ENCODE measurements around the gene HSPB9.
A peak's percentile ranks its signal among the peaks of the same experiment; 100 is the strongest.

The HSPB9 gene

GRCh38 chr17:42122371-42123303 lies at the start of gene HSPB9:
TSS of gene HSPB9 (plus strand) at chr17:42122804. CDS start at chr17:42122851, 47 bp downstream.
- no peak for DNase-seq

GRCh38 chr17:42075789-42076188 lies 46.8 kb upstream of the HSPB9 start:
- no peak for DNase-seq

GRCh38 chr17:42076797-42077559 lies 45.6 kb upstream of the HSPB9 start:
- no peak for DNase-seq

GRCh38 chr17:42077755-42078154 lies 44.8 kb upstream of the HSPB9 start:
- no peak for DNase-seq

GRCh38 chr17:42078396-42079043 lies 44.1 kb upstream of the HSPB9 start:
- DNase-seq, result no peak

GRCh38 chr17:42079541-42079940 lies 43.1 kb upstream of the HSPB9 start:
- DNase-seq, result no peak

- DNase-seq, result no peak
Measured at GRCh38 chr17:42081516-42082129, 41.0 kb upstream of the HSPB9 start.

- DNase-seq, result no peak
Measured at GRCh38 chr17:42087042-42087701, 35.4 kb upstream of the HSPB9 start.

- no peak for DNase-seq
Measured at GRCh38 chr17:42087736-42088705, 34.6 kb upstream of the HSPB9 start.

GRCh38 chr17:42088736-42089135 lies 33.9 kb upstream of the HSPB9 start:
- no peak for DNase-seq

- no peak for DNase-seq
Measured at GRCh38 chr17:42090964-42091790, 31.4 kb upstream of the HSPB9 start.

GRCh38 chr17:42092939-42093338 lies 29.7 kb upstream of the HSPB9 start:
- no peak for DNase-seq

GRCh38 chr17:42094375-42095069 lies 28.1 kb upstream of the HSPB9 start:
- DNase-seq, result no peak

- no peak for DNase-seq
Measured at GRCh38 chr17:42096360-42097111, 26.1 kb upstream of the HSPB9 start.

GRCh38 chr17:42097691-42098631 lies 24.6 kb upstream of the HSPB9 start, which contains the start of gene ZNF385C:
TSS of gene ZNF385C (minus strand) at chr17:42098473. CDS start at chr17:42063056, 35,417 bp downstream.
- peak; percentile 43 for DNase-seq

- DNase-seq, result no peak
Measured at GRCh38 chr17:42098730-42099399, 23.7 kb upstream of the HSPB9 start.
